OCI-LY3 (cell line): ENCODE results near the gene AMOTL1.

Experiments
- H2AFZ ChIP-seq: fragments of 200-600, 300-600 bp; shearing (Covaris generic); 2 replicates; pipeline ENCODE4 v1.6.0; 2014; ENCODE audit warnings: antibody characterized with exemption, low read depth, low read length
- H3K27ac ChIP-seq: fragments of 200-600, 300-600 bp; sonication (generic); 2 replicates; pipeline ENCODE4 v1.5.1; 2014; ENCODE audit warnings: mild to moderate bottlenecking, low read length, moderate library complexity, mixed read lengths
- H3K27me3 ChIP-seq: fragments of 200-600, 300-600 bp; sonication (generic); 2 replicates; pipeline ENCODE4 v1.6.1; 2014; ENCODE audit warnings: low read depth, low read length, mixed read lengths
- H3K36me3 ChIP-seq: fragments of 200-600, 300-600 bp; sonication (generic); replicated peaks from 2 replicates; pipeline ENCODE3; 2014; ENCODE audit warnings: low read depth, low read length, mixed read lengths
- H3K4me1 ChIP-seq: fragments of 300-600, 200-600 bp; sonication (generic); 2 replicates; pipeline ENCODE4 v1.6.1; 2014; ENCODE audit warnings: low read length, mixed read lengths
- H3K4me2 ChIP-seq: fragments of 200-600, 300-600 bp; sonication (generic); 2 replicates; pipeline ENCODE4 v1.6.1; 2014; ENCODE audit warnings: low read length, mixed read lengths
- H3K4me3 ChIP-seq: fragments of 300-600, 200-600 bp; sonication (generic); 2 replicates; pipeline ENCODE4 v1.5.1; 2014; ENCODE audit warnings: antibody characterized with exemption, mild to moderate bottlenecking, low read length, moderate library complexity
- H3K79me2 ChIP-seq: fragments of 300-600, 200-600 bp; shearing (Covaris generic); 2 replicates; pipeline ENCODE4 v1.6.1; 2014; ENCODE audit warnings: mild to moderate bottlenecking, low read length, mixed read lengths
- H3K9ac ChIP-seq: fragments of 300-600, 200-600 bp; shearing (Covaris generic); 2 replicates; pipeline ENCODE4 v1.6.0; 2014; ENCODE audit warnings: mild to moderate bottlenecking, low read length, moderate library complexity
- H3K9me3 ChIP-seq: fragments of 200-600, 300-600 bp; shearing (Covaris generic); 2 replicates; pipeline ENCODE4 v1.6.1; 2014; ENCODE audit warnings: low read length, mixed read lengths; ENCODE audit not compliant: insufficient read depth
- H4K20me1 ChIP-seq: fragments of 200-600, 300-600 bp; sonication (generic); 2 replicates; pipeline ENCODE4 v1.6.1; 2016; ENCODE audit warnings: low read length, mixed read lengths; ENCODE audit not compliant: insufficient read depth
- EZH2phosphoT487 ChIP-seq: fragments of 200-600 bp; shearing (Covaris generic); IDR thresholded peaks from 2 replicates; pipeline ENCODE4 v1.6.1; 2018; ENCODE audit warnings: antibody characterized with exemption, mixed run types, low read depth
- TF ChIP-seq, protein P1 (sequence below): fragments of 200-600, 300-600 bp; sonication (generic); IDR thresholded peaks from 2 replicates; pipeline ENCODE4 v1.5.1; 2014; ENCODE audit warnings: antibody characterized with exemption, low read length, low read depth

AMOTL1 gene

DNA sequence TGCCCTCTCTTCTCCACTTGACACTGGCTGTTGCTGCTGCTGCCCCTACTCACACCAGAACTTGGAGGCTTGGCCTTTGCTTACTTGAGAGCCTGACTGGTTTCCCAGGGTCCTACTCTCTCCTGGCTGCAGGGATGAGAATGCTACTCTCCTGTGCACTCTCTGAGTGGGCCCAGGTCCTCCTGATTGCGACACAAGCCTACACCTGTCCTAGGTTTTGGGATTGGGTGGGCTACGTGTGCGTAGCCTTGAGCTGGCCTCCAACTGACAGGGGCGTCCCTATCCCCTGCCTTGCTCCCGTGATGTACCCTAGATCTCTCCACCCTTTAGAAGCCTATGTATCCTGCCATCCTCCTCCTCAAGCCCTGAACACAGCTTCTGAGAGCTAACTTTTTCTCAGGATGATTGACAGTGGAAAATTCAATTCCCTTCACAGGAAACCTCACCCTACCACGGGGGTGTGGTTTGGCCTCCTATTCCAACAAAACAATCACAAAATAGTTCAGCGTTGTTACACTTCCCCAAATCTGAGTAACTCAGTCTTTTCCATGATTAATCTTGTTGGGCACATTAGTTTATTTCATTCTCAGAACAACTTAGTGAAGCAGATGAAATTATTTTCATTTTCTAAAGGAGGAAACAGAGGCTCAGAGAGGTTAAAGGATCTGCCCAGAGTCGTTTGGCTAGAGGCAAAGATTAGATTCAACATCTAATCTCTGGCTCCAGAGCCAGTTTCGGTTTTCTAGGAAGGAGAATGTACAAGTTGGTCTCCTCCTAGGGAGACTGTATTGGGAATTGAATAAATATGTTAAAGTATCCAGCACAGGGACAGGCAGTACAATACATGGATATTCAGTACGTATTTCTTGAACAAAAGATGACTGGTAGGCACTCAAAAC, 17.6 kb upstream of the AMOTL1 start:
- Histone ChIP-seq H3K27me3 (peaks cover 30% of the 10 kb centered on the region), H3K79me2 (no peaks in the 10 kb centered on the region), H4K20me1 (no peaks in the 10 kb centered on the region), H3K4me3 (no peak overlapping the region), H3K27ac (no peak overlapping the region), H3K4me2 (no peak overlapping the region), H3K9ac (no peak overlapping the region), H2AFZ (no peak overlapping the region), H3K9me3 (no peaks in the 10 kb centered on the region), H3K4me1 (no peaks in the 10 kb centered on the region), H3K36me3 (no peaks in the 10 kb centered on the region)
- no peak for TF ChIP-seq EZH2phosphoT487
- TF ChIP-seq, protein P1, sequence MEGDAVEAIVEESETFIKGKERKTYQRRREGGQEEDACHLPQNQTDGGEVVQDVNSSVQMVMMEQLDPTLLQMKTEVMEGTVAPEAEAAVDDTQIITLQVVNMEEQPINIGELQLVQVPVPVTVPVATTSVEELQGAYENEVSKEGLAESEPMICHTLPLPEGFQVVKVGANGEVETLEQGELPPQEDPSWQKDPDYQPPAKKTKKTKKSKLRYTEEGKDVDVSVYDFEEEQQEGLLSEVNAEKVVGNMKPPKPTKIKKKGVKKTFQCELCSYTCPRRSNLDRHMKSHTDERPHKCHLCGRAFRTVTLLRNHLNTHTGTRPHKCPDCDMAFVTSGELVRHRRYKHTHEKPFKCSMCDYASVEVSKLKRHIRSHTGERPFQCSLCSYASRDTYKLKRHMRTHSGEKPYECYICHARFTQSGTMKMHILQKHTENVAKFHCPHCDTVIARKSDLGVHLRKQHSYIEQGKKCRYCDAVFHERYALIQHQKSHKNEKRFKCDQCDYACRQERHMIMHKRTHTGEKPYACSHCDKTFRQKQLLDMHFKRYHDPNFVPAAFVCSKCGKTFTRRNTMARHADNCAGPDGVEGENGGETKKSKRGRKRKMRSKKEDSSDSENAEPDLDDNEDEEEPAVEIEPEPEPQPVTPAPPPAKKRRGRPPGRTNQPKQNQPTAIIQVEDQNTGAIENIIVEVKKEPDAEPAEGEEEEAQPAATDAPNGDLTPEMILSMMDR, result no peak

DNA sequence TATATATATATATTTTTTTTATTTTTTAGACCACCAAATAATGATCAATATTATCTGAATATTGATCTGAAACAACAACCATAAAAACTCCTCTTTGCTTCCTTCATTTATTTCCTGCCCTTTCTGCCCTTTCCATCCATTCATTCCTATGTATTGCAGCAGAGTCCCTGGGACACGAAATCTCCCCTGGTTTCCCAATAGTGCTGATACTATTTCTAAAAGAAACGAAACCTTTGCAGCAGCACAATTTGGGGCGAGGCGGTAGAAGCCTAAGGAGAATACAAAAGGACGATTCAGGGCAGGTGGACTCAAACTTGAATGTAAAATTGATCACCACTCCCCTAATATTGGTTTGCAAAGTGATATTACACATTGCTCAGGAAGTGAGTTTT, 16.9 kb upstream of the AMOTL1 start:
- peaks cover 27% of the 10 kb centered on the region for H3K27me3 ChIP-seq
- H3K79me2 ChIP-seq, result no peaks in the 10 kb centered on the region
- no peak overlapping the region for H3K4me3 ChIP-seq
- H2AFZ ChIP-seq, result no peak overlapping the region
- H4K20me1 ChIP-seq, result no peaks in the 10 kb centered on the region
- no peak overlapping the region for H3K9ac ChIP-seq
- H3K9me3 ChIP-seq, result no peaks in the 10 kb centered on the region
- no peaks in the 10 kb centered on the region for H3K36me3 ChIP-seq
- H3K4me1 ChIP-seq, result no peaks in the 10 kb centered on the region
- no peak overlapping the region for H3K27ac ChIP-seq
- TF ChIP-seq EZH2phosphoT487, result no peak
- TF ChIP-seq, protein P1, result no peak
- H3K4me2 ChIP-seq, result no peak overlapping the region

DNA sequence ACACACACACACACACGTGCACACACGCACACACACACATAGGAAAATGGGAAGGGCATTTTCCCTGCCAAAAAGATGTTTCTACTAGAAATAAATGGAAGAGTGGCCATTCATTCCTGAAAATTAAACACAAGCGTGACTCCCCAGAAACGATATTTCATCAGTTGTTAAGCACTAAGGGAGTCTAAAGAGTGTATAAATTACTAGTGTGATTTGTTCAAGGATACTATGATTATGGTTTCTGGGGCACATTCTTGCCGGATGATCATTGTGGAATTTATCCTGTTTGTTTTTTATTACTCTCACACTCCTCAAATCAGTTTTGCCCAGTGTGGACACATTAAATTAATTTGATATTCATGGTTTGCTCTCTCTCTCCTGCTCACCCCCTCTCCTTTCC, 16.4 kb upstream of the AMOTL1 start:
- no peak for TF ChIP-seq EZH2phosphoT487
- TF ChIP-seq, protein P1, result no peak
- Histone ChIP-seq H2AFZ (no peak overlapping the region), H3K4me1 (no peaks in the 10 kb centered on the region)

DNA sequence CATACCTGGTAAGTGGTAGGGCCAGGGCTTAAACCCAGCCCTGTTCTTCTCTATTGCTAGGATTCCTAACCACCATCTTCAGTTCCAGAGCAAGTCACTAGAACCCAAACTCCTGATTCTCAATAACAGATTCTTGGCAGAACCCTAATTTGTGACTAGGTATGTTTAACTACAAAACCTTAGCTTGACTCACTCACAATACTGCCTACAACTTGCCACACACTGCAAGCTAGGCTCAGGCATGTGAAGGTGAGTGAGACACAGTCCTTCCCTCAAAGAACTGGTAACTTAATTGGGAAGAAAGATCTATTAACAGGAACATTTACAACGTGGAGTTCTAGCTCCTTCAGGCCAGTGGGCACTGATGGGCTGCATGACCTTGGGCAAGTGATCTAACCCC, 14.5 kb upstream of the AMOTL1 start:
- peaks cover 6% of the 10 kb centered on the region for H3K4me1 ChIP-seq
- no peak overlapping the region for H2AFZ ChIP-seq
- H3K4me2 ChIP-seq, result no peak overlapping the region
- peaks cover 23% of the 10 kb centered on the region for H3K27me3 ChIP-seq
- H3K9me3 ChIP-seq, result no peaks in the 10 kb centered on the region
- H3K36me3 ChIP-seq, result no peaks in the 10 kb centered on the region
- no peak overlapping the region for H3K4me3 ChIP-seq
- H4K20me1 ChIP-seq, result no peaks in the 10 kb centered on the region
- TF ChIP-seq EZH2phosphoT487, result no peak
- TF ChIP-seq, protein P1, result no peak
- no peak overlapping the region for H3K9ac ChIP-seq
- H3K27ac ChIP-seq, result no peak overlapping the region
- H3K79me2 ChIP-seq, result no peaks in the 10 kb centered on the region

More for the DNA sequence above, 16.4 kb upstream of the AMOTL1 start:
- Histone ChIP-seq H4K20me1 (no peaks in the 10 kb centered on the region), H3K27ac (no peak overlapping the region), H3K9me3 (no peaks in the 10 kb centered on the region), H3K27me3 (peaks cover 23% of the 10 kb centered on the region), H3K36me3 (no peaks in the 10 kb centered on the region), H3K4me3 (no peak overlapping the region), H3K4me2 (no peak overlapping the region), H3K79me2 (no peaks in the 10 kb centered on the region), H3K9ac (no peak overlapping the region)
